Posterior vena cava (tissue), 2 donors: Measurements from ENCODE around the gene ASIC1. TPM values are rescaled to one million over a fixed set of nuclear protein-coding genes. Genes with fewer than 3 reads are reported as not detected.

Source experiments
- DNase-seq: peaks from one replicate; pipeline ENCODE4 v3.0.0-alpha.2; 2020; ENCODE audit warnings: low spot score
- intact Hi-C, 2 donors: fragments of 100-400 bp; cut with DNase I; formaldehyde crosslinking; loops; one replicate each; pipeline versions ENCODE4 v1.14.1 to v1.14.2; 2022 to 2023
- total RNA-seq, 2 donors: library from RNA; stranded (reverse); fragmentation: NEBNext Ultra II Directional; extraction: Animal tissue kit (Norgen Biotek cat#: 25700); gene quantifications; one replicate each; pipeline ENCODE4 v1.2.1, GENCODE V29; 2021
- donor health status: DM: yes; HTN: yes; CAD: no.
- donor health status: DM: yes; HTN: yes; CAD: no.

ASIC1 gene
- total RNA-seq, 2 donors from 2014 or later = 2.5 to 4.2 TPM

DNA sequence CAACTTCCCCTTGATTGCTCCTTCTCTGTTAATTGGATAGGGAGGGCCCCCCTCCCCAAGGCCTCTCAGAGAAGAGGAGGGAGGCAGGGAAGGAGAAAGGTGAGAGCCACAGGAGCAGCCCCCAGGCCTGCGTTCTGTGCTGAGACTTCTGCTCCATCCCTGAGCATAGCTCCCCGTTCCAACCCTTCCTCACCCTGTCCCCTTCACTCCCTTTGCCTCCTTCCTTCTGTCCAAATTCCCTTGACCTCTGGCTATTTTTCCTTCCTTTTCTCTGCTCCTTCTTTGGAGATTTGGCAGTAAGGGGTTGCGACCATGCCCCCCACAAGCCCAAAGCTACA lies 788 bp upstream of the ASIC1 start:
- intact Hi-C loops = loop anchor here in 1 of 2 donors (5.0 to 10.0 kb wide), 2 partner anchors 89 to 192 kb away; no protein-coding TSS in a partner anchor
- DNase-seq = no peak

DNA sequence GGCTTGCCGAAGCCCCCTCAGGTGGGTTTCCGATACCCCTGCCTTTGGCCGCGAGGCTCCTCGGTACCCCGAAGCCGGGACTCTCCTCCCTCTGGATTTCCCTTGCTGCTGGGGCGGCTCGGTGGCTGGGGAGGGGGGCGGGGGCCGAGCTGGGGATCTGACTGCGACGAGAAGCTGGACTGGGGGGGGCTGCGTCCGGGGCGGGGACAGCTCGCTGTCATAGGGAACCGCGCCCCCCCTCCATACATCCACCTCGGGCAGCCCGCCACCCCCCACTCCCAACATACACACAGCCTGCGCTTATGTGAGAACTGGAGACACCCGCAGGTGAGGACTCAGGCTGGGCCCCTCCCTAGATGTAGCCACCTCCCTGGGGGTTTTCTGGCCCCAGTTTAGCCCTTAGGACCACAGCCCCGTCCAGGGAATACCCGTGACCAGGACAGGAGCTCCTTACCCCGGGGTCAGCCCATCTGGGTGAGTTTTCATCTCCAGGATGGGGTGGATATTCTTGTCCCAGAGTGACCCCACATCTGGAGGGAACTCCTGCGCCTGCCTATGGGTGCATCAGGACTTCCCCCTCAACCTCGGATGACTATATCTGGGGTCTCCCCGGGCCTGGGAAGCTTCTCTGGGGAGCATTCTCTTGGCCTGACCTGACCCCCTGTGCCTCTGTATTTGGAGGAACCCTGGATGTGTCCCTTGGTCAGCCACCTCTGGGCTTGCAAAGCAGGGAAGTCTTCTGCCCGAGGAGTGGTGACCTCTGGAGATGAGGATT lies 687 bp downstream of the ASIC1 start:
- intact Hi-C loops = loop anchor here in 1 of 2 donors (5.0 to 10.0 kb wide), 2 partner anchors 91 to 193 kb away; no protein-coding TSS in a partner anchor
- DNase-seq = peak; percentile 80

DNA sequence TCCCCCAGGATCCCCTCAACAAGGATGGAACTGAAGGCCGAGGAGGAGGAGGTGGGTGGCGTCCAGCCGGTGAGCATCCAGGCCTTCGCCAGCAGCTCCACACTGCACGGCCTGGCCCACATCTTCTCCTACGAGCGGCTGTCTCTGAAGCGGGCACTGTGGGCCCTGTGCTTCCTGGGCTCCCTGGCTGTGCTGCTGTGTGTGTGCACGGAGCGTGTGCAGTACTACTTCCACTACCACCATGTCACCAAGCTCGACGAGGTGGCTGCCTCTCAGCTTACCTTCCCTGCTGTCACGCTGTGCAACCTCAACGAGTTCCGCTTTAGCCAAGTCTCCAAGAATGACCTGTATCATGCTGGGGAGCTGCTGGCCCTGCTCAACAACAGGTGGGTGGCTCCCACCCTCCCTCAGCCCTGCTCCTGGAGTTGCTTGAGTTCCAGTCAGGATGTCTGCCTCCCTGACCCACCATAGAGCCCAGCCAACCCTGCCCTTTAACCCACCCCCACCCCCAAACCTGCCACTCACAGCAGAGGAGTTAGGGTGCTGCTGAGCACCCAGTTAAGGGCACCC lies 1.4 kb downstream of the ASIC1 start:
- no peak for DNase-seq
- intact Hi-C loops = loop anchor here in 1 of 2 donors (5.0 to 10.0 kb wide), 2 partner anchors 92 to 194 kb away; no protein-coding TSS in a partner anchor

DNA sequence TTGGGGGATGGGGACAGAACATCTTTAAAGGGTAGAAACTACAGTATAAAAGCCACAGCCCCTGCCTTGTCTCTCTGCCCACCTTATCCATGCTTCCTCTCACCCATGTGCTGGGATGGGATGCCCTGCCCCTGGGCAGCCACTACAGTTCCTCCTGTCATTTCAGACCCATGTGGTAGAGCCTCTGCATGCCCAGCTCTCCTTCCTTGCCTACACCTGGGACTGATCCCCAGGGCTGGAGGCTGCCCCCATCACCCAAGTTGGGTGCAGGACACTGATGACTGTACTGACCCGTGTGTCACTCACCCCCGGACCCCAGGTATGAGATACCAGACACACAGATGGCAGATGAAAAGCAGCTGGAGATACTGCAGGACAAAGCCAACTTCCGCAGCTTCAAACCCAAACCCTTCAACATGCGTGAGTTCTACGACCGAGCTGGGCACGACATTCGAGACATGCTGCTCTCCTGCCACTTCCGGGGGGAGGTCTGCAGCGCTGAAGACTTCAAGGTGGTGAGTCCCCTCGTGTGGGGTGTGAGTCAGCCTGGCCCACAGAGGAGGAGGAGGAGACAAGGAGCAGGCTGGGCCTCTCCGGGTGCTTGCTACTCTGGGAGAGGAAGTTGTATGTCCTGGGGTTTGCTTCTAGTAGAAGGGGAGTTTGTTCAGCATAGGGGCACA lies 2.2 kb downstream of the ASIC1 start:
- intact Hi-C loops = loop anchor here in 1 of 2 donors (5.0 to 10.0 kb wide), 2 partner anchors 92 to 195 kb away; no protein-coding TSS in a partner anchor
- no peak for DNase-seq

GRCh38 chr12:50060120-50060468 lies 2.7 kb downstream of the ASIC1 start:
- intact Hi-C loops = no loop called here

GRCh38 chr12:50061171-50061570 lies 3.8 kb downstream of the ASIC1 start:
- intact Hi-C loops = no loop called here
- DNase-seq = no peak

More at GRCh38 chr12:50060120-50060468, 2.7 kb downstream of the ASIC1 start:
- DNase-seq = no peak

DNA sequence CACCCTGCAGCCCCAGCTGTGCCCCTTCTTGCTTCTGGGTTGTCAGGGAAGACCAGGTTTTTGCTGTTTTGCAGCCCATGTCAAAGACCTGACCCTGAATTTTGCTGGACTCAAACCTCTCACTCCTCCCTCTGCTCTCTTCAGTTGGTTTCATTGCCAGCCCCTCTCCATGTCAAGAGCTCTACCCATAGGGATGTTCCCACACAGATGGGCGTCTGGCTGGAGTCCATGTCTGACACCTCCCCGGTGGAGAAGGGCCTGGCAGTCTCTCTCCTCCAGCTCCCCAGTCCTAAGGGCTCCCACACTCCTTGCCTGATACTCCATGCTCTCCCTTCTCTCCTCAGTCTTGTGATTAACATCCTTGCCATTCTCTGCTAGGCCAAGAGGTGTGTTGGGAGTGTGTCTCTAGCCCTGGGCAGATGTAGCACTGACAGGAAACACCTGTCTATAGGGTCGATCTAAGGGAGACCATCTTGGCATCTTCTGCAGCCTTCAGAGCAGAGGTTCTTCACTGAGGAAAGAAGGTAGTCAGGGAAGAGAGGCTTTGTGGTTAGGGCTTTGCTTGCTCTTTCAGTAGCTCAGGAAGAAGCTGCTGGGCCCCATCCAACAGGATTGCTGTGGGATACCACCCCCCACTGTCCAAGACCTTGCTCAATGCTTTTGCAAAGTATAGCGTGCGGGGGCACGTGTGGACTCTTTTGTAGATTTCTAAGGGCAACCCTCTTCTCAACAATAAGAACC lies 4.7 kb downstream of the ASIC1 start:
- no peak for DNase-seq
- intact Hi-C loops = no loop called here

- intact Hi-C loops = no loop called here
- DNase-seq = no peak
Observed at GRCh38 chr12:50062728-50063460, 5.5 kb downstream of the ASIC1 start.

- intact Hi-C loops = no loop called here
- no peak for DNase-seq
Observed at GRCh38 chr12:50065726-50066310, 8.4 kb downstream of the ASIC1 start.

DNA sequence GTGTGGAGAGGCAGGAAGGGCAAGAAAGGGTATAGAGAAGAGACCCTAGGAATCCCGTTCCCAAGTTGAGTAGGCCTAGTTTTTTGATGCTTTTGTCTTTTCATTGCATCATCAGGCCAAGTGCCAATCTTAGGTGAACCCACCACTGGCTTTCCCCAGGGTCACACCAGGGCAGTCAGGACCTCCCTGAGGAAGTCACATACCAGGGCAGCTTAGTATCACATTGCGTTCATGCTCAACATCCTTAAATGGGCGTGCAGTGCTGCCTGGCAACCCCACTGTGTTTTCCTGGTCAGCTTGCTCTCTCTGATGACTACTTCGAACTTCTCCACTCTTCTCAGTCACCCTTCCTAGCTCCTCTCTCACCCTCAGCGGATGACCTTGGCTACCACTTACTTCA lies 9.0 kb downstream of the ASIC1 start:
- intact Hi-C loops = no loop called here
- no peak for DNase-seq

- intact Hi-C loops = no loop called here
- DNase-seq = no peak
Observed at GRCh38 chr12:50069069-50069468, 11.7 kb downstream of the ASIC1 start.

DNA sequence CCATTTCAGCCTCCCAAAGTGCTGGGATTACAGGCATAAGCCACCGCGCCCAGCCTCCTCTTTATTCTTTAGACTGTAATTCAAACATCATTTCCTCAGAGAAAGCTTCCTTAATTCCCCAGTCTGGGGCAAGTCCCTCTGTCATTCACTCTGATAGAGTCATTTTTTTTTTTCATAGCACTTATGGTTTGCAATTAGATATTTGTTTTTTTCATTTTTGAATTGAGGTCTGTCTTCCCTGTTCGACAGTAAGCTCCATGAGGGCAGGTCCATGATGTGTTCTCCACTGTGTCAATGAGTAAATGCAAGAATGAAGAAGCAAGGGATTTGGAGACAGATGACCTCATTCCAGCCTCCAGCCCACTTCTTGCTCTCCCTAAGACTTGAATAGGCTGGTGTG lies 12.1 kb downstream of the ASIC1 start:
- no peak for DNase-seq
- intact Hi-C loops = no loop called here

- intact Hi-C loops = loop anchor here (10.0 kb wide), 2 partner anchors 244 to 254 kb away; no protein-coding TSS in a partner anchor
- peak; percentile 95 for DNase-seq
Observed at GRCh38 chr12:50070314-50071060, 13.1 kb downstream of the ASIC1 start.

- peak; percentile 50 for DNase-seq
- intact Hi-C loops = loop anchor here (10.0 kb wide), 2 partner anchors 242 to 252 kb away; no protein-coding TSS in a partner anchor
Observed at GRCh38 chr12:50072198-50072907, 15.0 kb downstream of the ASIC1 start.

DNA sequence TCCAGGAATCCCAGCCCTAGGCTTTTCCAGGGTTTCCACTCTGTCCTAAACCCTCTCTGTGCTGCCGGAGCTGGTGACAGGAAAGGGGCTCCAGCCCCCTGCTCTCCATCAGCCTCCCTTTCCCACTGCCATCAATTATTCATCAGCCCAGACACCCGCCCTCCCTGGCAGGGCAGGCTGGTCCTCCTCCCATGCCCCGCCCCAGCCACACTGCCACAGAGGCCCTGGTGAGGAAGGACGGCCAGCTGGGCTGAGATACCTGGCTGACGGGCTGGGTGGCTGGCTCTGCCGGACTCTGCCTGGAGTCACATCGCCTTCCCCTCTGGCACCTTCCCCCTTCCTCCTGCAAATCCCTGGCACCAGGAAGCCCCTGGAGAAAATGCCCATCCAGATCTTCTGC lies 15.8 kb downstream of the ASIC1 start:
- intact Hi-C loops = loop anchor here (10.0 kb wide), 2 partner anchors 242 to 252 kb away; no protein-coding TSS in a partner anchor
- DNase-seq = peak; percentile 66

- DNase-seq = peak; percentile 55
- intact Hi-C loops = loop anchor here (10.0 kb wide), 2 partner anchors 241 to 251 kb away; no protein-coding TSS in a partner anchor
Observed at GRCh38 chr12:50073712-50074111, 16.3 kb downstream of the ASIC1 start.
